ENCODE data around the gene MYH11. TPM values are rescaled to one million over a fixed set of nuclear protein-coding genes. Genes with fewer than 3 reads are reported as not detected.

The MYH11 gene
- total RNA-seq, 1 donor from 2014 or later: 102 TPM

GRCh38 chr16:15899538-15900100, 42.8 kb upstream of the MYH11 start:
- Histone ChIP-seq H3K36me3 (no peaks in the 10 kb centered on the region), H3K4me3 (no peak overlapping the region), H3K4me1 (no peaks in the 10 kb centered on the region), H3K27me3 (ENCODE audit: low read depth) (no peaks in the 10 kb centered on the region), H3K9me3 (no peaks in the 10 kb centered on the region), H3K27ac (peak overlapping the region; percentile 6)
- peak; percentile 53 for DNase-seq
- intact Hi-C loops (cut with DNase I): no loop called here
- TF ChIP-seq CTCF (IDR thresholded peaks at IDR 0.05): no peak
- ATAC-seq: peak; percentile 91 to 94

GRCh38 chr16:15898654-15899053, 41.8 kb upstream of the MYH11 start:
- H3K27me3 ChIP-seq (ENCODE audit: low read depth): no peaks in the 10 kb centered on the region
- H3K4me3 ChIP-seq: no peak overlapping the region
- H3K36me3 ChIP-seq: no peaks in the 10 kb centered on the region
- DNase-seq (no peak), ATAC-seq (no peak)
- no peaks in the 10 kb centered on the region for H3K4me1 ChIP-seq
- no peak for TF ChIP-seq CTCF (IDR thresholded peaks at IDR 0.05)
- H3K27ac ChIP-seq: no peak overlapping the region
- H3K9me3 ChIP-seq: no peaks in the 10 kb centered on the region
- intact Hi-C loops (cut with DNase I): no loop called here

- intact Hi-C loops (cut with DNase I): no loop called here
- TF ChIP-seq CTCF (IDR thresholded peaks at IDR 0.05): no peak
- H3K27me3 ChIP-seq (ENCODE audit: low read depth): no peaks in the 10 kb centered on the region
- no peak overlapping the region for H3K27ac ChIP-seq
- peak; percentile 45 to 54 for ATAC-seq
- no peak for DNase-seq
- no peaks in the 10 kb centered on the region for H3K36me3 ChIP-seq
- no peaks in the 10 kb centered on the region for H3K9me3 ChIP-seq
- H3K4me1 ChIP-seq: no peaks in the 10 kb centered on the region
- H3K4me3 ChIP-seq: no peak overlapping the region
These were observed 41.0 kb upstream of the MYH11 start for GRCh38 chr16:15897834-15898254.

GRCh38 chr16:15897121-15897780, 40.4 kb upstream of the MYH11 start:
- no peak for TF ChIP-seq CTCF (IDR thresholded peaks at IDR 0.05)
- no peaks in the 10 kb centered on the region for H3K36me3 ChIP-seq
- intact Hi-C loops (cut with DNase I): no loop called here
- H3K27me3 ChIP-seq (ENCODE audit: low read depth): no peaks in the 10 kb centered on the region
- H3K9me3 ChIP-seq: no peaks in the 10 kb centered on the region
- H3K27ac ChIP-seq: no peak overlapping the region
- no peak for ATAC-seq
- no peak overlapping the region for H3K4me3 ChIP-seq
- H3K4me1 ChIP-seq: no peaks in the 10 kb centered on the region
- DNase-seq: no peak

- no peak for TF ChIP-seq CTCF (IDR thresholded peaks at IDR 0.05)
- intact Hi-C loops (cut with DNase I): no loop called here
- ATAC-seq: no peak
These were observed 37.9 kb upstream of the MYH11 start for GRCh38 chr16:15894571-15895374.

More at GRCh38 chr16:15894571-15895374, 37.9 kb upstream of the MYH11 start:
- Histone ChIP-seq H3K4me3 (no peak overlapping the region), H3K27me3 (ENCODE audit: low read depth) (no peaks in the 10 kb centered on the region), H3K36me3 (no peaks in the 10 kb centered on the region), H3K9me3 (no peaks in the 10 kb centered on the region), H3K4me1 (no peaks in the 10 kb centered on the region), H3K27ac (no peak overlapping the region)
- DNase-seq: no peak
